ENCODE data around the gene PRDM8. TPM values are rescaled to one million over a fixed set of nuclear protein-coding genes. Genes with fewer than 3 reads are reported as not detected.
"Not testable (repeated sequence)": the region's sequence is repeated elsewhere in the genome, so short reads cannot be mapped to it uniquely, and the experiment has no call there.

Gene PRDM8
- polyA plus RNA-seq, 2 of the 4 experiments (the other 2 are of a cell fraction), result 0.10 to 0.14 TPM

DNA sequence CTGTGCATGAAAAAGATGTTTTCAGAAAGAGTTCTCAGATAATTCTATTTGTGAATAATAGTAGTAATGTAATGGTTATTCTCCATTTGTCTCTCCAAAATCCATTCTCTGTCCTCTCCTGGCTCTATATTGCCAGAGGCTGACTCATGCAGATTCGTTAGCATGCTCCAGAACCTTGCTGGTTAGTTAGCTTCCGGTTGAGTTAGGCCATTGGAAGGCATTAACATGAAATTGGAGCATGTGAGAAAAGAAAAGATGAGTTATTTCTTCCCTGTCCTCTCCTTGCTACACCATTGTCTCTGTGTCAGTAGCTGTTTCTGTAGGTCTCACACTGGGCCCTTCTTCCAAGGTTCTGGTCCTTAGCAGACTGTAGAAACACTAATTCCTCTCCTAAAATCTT, 23.5 kb upstream of the PRDM8 start:
- no peak overlapping the region for H3K4me2 ChIP-seq
- ChIA-PET CTCF (no interaction called here), POLR2A (no interaction called here)
- no peak for FAIRE-seq
- H3K9me3 ChIP-seq, result no peaks in the 10 kb centered on the region
- 8% methylated on average over 2 of the region's 2 CpGs for WGBS (ENCODE audit: missing lambda C conversion rate)
- no peak overlapping the region for H3K27ac ChIP-seq
- no peak for DNase-seq (ENCODE audit: low read depth in 1 of 2, low spot score in 1 of 2)
- TF ChIP-seq CHD2 (IDR thresholded peaks at IDR 0.05; ENCODE audit: low read length, partially characterized antibody) (no peak), FOSB (CRISPR knock-in tag; IDR thresholded peaks at IDR 0.05) (no peak)
- TF ChIP-seq, protein P1, sequence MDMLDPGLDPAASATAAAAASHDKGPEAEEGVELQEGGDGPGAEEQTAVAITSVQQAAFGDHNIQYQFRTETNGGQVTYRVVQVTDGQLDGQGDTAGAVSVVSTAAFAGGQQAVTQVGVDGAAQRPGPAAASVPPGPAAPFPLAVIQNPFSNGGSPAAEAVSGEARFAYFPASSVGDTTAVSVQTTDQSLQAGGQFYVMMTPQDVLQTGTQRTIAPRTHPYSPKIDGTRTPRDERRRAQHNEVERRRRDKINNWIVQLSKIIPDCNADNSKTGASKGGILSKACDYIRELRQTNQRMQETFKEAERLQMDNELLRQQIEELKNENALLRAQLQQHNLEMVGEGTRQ (IDR thresholded peaks at IDR 0.05), result no peak
- no peaks in the 10 kb centered on the region for H3K4me1 ChIP-seq
- no peak overlapping the region for H3K4me3 ChIP-seq
- no peak for ATAC-seq

DNA sequence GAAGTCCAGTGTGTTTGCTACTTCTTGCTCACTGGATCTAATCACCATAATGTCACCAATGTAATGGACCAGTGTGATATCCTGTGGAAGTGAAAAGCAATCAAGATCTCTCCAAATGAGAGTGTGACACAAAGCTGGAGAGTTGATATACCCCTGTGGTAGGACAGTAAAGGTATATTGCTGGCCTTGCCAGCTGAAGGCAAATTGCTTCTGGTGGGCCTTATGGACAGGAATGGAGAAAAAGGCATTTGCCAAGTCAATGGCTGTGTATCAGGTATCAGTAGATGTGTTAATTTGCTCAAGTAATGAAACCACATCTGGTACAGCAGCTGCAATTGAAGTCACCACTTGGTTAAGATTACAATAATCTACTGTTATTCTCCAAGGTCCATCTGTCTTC, 19.5 kb upstream of the PRDM8 start:
- H3K27ac ChIP-seq; H3K4me3 ChIP-seq; H3K4me1 ChIP-seq; H3K4me2 ChIP-seq; H3K9me3 ChIP-seq; POLR2A ChIA-PET; ATAC-seq; DNase-seq (ENCODE audit: low read depth in 1 of 2, low spot score in 1 of 2); FAIRE-seq: not testable (repeated sequence)
- CTCF ChIA-PET, result interaction anchor here (2.9 kb wide), 1 partner anchor 25 kb away, joined by 10 read pairs; no protein-coding TSS in a partner anchor

- no peaks in the 10 kb centered on the region for H3K4me1 ChIP-seq
- FAIRE-seq, result no peak
- no peak for TF ChIP-seq MYC (IDR thresholded peaks at IDR 0.05; ENCODE audit: borderline replicate concordance, low read length)
- TF ChIP-seq, protein P2, sequence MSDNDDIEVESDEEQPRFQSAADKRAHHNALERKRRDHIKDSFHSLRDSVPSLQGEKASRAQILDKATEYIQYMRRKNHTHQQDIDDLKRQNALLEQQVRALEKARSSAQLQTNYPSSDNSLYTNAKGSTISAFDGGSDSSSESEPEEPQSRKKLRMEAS (IDR thresholded peaks at IDR 0.05), result no peak
- TF ChIP-seq CHD4 (IDR thresholded peaks at IDR 0.05; ENCODE audit: borderline replicate concordance), result no peak
- no peak for TF ChIP-seq POLR2AphosphoS2 (conservative IDR thresholded peaks at IDR 0.05; ENCODE audit: low read length)
- TF ChIP-seq ZNF302 (CRISPR knock-in tag; IDR thresholded peaks at IDR 0.05), result no peak
- no peak for TF ChIP-seq KDM5A (IDR thresholded peaks at IDR 0.05)
- DNase-seq (ENCODE audit: low read depth in 1 of 2, low spot score in 1 of 2), result no peak
- ATAC-seq, result no peak
- peaks cover 4% of the 10 kb centered on the region; the same call in 1 of the 3 replicates for H3K9me3 ChIP-seq
- no peak overlapping the region for H3K4me2 ChIP-seq
- no peak overlapping the region for H3K4me3 ChIP-seq
- H3K27ac ChIP-seq, result no peak overlapping the region
- WGBS (ENCODE audit: missing lambda C conversion rate), result 56% methylated on average over 4 of the region's 4 CpGs
- CTCF ChIA-PET, result interaction anchor here (2.9 kb wide), 1 partner anchor 23 kb away, joined by 10 read pairs; no protein-coding TSS in a partner anchor
- POLR2A ChIA-PET, result no interaction called here
Observed at GRCh38 chr4:80178964-80179363, 18.3 kb upstream of the PRDM8 start.

DNA sequence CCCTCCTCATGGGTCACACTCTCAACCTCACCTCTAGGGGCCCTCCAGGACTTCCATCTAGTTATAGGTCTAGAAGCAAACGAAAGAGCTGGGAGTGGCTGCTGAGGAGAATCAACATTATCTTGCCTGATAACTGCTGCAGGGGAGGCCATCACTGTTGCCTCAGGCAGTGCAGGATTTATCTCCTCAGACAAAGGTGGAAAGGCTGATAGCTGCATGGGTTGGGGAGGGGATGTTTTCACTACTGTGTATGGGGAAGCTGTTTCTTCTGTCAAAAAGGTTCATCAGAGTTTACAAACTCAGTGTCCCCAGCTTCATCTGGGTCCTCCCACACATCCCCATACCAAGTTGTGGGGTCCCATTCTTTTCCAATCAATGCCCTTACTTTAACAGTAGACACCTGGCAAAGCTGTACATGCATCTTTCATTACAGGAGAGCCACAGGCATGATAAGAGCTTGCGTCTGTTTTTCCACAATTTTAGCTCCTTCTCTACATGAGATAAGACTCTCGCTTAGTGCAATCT, 17.6 kb upstream of the PRDM8 start:
- TF ChIP-seq ESRRA (IDR thresholded peaks at IDR 0.05; ENCODE audit: borderline replicate concordance, low read length) (no peak), RARB (CRISPR knock-in tag; IDR thresholded peaks at IDR 0.05) (no peak), HEYL (CRISPR knock-in tag; IDR thresholded peaks at IDR 0.05) (no peak)
- no peak for ATAC-seq
- CTCF ChIA-PET, result interaction anchor here (2.9 kb wide), 1 partner anchor 23 kb away, joined by 10 read pairs; no protein-coding TSS in a partner anchor
- DNase-seq (ENCODE audit: low read depth in 1 of 2, low spot score in 1 of 2), result no peak
- Histone ChIP-seq H3K4me1 (no peaks in the 10 kb centered on the region), H3K9me3 (peaks cover 4% of the 10 kb centered on the region; the same call in 1 of the 3 replicates), H3K4me2 (no peak overlapping the region), H3K4me3 (no peak overlapping the region), H3K27ac (no peak overlapping the region)
- WGBS (ENCODE audit: missing lambda C conversion rate), result 65% methylated on average over 3 of the region's 3 CpGs
- POLR2A ChIA-PET, result no interaction called here
- no peak for FAIRE-seq

- Histone ChIP-seq H3K27ac (no peak overlapping the region), H3K9me3 (peaks cover 4% of the 10 kb centered on the region; the same call in 1 of the 3 replicates), H3K4me1 (no peaks in the 10 kb centered on the region), H3K4me2 (no peak overlapping the region), H3K4me3 (no peak overlapping the region)
- CTCF ChIA-PET, result interaction anchor here (0.9 to 2.9 kb wide), 3 partner anchors 21 to 56 kb away, joined by 3 to 10 read pairs (median 3); no protein-coding TSS in a partner anchor
- POLR2A ChIA-PET, result no interaction called here
- DNase-seq (ENCODE audit: low read depth in 1 of 2, low spot score in 1 of 2) (no peak), FAIRE-seq (no peak), ATAC-seq (no peak)
- WGBS (ENCODE audit: missing lambda C conversion rate), result 70% methylated on average over 3 of the region's 3 CpGs
- TF ChIP-seq ZC3H11A (IDR thresholded peaks at IDR 0.05) (no peak), MYC (IDR thresholded peaks at IDR 0.05; ENCODE audit: borderline replicate concordance, low read length) (no peak), NPAS2 (CRISPR knock-in tag; IDR thresholded peaks at IDR 0.05; ENCODE audit: borderline replicate concordance) (no peak), EHF (CRISPR knock-in tag; IDR thresholded peaks at IDR 0.05) (no peak), POLR2A (IDR thresholded peaks at IDR 0.05; ENCODE audit: low read length) (no peak), FOSL2 (IDR thresholded peaks at IDR 0.05) (no peak), FOSL2 (CRISPR knock-in tag; IDR thresholded peaks at IDR 0.05) (no peak), ATOH8 (CRISPR knock-in tag; IDR thresholded peaks at IDR 0.05; ENCODE audit: low read depth) (no peak), RFX5 (IDR thresholded peaks at IDR 0.05) (no peak), E2F6 (IDR thresholded peaks at IDR 0.05; ENCODE audit: borderline replicate concordance, low read depth) (no peak), HOXB13 (CRISPR knock-in tag; IDR thresholded peaks at IDR 0.05; ENCODE audit: low read depth) (no peak), FOXS1 (CRISPR knock-in tag; IDR thresholded peaks at IDR 0.05) (no peak), EP300 (IDR thresholded peaks at IDR 0.05) (no peak)
- TF ChIP-seq, protein P3, sequence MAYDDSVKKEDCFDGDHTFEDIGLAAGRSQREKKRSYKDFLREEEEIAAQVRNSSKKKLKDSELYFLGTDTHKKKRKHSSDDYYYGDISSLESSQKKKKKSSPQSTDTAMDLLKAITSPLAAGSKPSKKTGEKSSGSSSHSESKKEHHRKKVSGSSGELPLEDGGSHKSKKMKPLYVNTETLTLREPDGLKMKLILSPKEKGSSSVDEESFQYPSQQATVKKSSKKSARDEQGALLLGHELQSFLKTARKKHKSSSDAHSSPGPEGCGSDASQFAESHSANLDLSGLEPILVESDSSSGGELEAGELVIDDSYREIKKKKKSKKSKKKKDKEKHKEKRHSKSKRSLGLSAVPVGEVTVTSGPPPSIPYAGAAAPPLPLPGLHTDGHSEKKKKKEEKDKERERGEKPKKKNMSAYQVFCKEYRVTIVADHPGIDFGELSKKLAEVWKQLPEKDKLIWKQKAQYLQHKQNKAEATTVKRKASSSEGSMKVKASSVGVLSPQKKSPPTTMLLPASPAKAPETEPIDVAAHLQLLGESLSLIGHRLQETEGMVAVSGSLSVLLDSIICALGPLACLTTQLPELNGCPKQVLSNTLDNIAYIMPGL (CRISPR knock-in tag; IDR thresholded peaks at IDR 0.05; ENCODE audit: borderline replicate concordance), result no peak
Observed at GRCh38 chr4:80180743-80181142, 16.6 kb upstream of the PRDM8 start.
